ENCODE data around the gene RGL2.

The RGL2 gene

DNA sequence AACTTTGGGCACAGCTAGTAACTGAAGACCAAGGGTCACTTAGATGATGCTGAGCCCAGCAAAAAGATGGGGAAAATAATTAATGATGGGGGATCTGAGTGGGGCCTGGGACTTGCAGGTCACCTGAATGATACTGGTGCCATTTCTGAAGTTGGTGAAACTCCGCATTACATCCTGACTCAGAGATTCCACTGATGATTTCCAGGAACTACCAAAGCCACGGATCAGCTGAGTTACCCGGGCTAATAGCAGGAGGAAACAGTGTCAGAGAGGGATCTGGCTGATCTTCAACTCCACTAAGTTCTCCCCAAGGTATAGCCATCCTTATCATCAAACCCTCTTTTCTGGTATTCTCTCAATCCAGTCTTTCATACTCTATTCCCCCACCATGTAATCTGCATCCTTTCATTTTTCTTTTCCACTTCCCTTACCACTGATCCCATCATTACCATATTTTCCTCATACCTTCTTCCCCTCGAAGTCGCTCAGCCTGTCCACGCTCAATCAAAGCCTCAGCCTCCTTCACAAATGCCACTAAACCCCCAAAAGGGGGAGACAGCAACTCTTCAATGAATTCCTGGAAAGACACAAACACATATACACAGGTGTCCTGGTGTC, 47.2 kb downstream of the RGL2 start:
- Histone ChIP-seq H3K9me3 (ENCODE audit: control insufficient read depth, insufficient read depth, low read length) (no peaks in the 10 kb centered on the region), H3K4me1 (ENCODE audit: control insufficient read depth, low read length) (peaks cover 23% of the 10 kb centered on the region), H4K20me1 (ENCODE audit: control insufficient read depth, insufficient read depth, low read depth, low read length) (no peaks in the 10 kb centered on the region), H3K4me3 (ENCODE audit: low read length) (no peak overlapping the region), H3K36me3 (ENCODE audit: control insufficient read depth, low read length) (peaks cover 14% of the 10 kb centered on the region), H3K9me2 (replicated peaks; ENCODE audit: control insufficient read depth, low read length) (no peaks in the 10 kb centered on the region), H3F3A (ENCODE audit: control insufficient read depth, insufficient read depth) (peaks cover 8% of the 10 kb centered on the region), H3K79me2 (ENCODE audit: control insufficient read depth, low read length) (peaks cover 8% of the 10 kb centered on the region), H3K27ac (ENCODE audit: low read depth, low read length) (no peak overlapping the region), H3K27me3 (ENCODE audit: control insufficient read depth, low read length) (no peaks in the 10 kb centered on the region), H3K4me2 (ENCODE audit: low read length) (no peak overlapping the region)
- TF ChIP-seq, protein P1, sequence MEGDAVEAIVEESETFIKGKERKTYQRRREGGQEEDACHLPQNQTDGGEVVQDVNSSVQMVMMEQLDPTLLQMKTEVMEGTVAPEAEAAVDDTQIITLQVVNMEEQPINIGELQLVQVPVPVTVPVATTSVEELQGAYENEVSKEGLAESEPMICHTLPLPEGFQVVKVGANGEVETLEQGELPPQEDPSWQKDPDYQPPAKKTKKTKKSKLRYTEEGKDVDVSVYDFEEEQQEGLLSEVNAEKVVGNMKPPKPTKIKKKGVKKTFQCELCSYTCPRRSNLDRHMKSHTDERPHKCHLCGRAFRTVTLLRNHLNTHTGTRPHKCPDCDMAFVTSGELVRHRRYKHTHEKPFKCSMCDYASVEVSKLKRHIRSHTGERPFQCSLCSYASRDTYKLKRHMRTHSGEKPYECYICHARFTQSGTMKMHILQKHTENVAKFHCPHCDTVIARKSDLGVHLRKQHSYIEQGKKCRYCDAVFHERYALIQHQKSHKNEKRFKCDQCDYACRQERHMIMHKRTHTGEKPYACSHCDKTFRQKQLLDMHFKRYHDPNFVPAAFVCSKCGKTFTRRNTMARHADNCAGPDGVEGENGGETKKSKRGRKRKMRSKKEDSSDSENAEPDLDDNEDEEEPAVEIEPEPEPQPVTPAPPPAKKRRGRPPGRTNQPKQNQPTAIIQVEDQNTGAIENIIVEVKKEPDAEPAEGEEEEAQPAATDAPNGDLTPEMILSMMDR (IDR thresholded peaks at IDR 0.05; ENCODE audit: low read depth, low read length, poor library complexity, severe bottlenecking) = no peak
- no peak for TF ChIP-seq EZH2phosphoT487 (IDR thresholded peaks at IDR 0.05; ENCODE audit: borderline replicate concordance, low read length)

DNA sequence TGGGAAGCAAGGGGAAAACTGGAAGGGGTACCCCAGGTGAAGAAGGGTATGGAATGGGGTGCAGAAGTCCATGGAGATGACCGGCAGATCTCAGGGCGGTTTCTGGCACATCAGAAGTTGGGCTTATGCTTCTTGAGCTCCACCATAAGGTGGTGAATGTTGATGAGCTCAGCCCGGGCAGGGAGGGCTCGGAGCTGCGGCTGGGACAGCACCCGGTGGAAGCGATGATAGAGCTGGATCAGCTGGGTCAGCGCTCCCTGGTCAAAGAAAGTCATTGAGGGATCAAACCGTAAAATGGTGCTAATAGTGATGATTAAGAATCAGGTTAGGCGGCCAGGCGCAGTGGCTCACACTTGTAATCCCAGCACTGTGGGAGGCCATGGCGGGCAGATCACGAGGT, 48.0 kb downstream of the RGL2 start:
- no peaks in the 10 kb centered on the region for H3K9me3 ChIP-seq (ENCODE audit: control insufficient read depth, insufficient read depth, low read length)
- TF ChIP-seq EZH2phosphoT487 (IDR thresholded peaks at IDR 0.05; ENCODE audit: borderline replicate concordance, low read length) = no peak
- TF ChIP-seq, protein P1 (IDR thresholded peaks at IDR 0.05; ENCODE audit: low read depth, low read length, poor library complexity, severe bottlenecking) = no peak
- H4K20me1 ChIP-seq (ENCODE audit: control insufficient read depth, insufficient read depth, low read depth, low read length) = no peaks in the 10 kb centered on the region
- peak overlapping the region; percentile 92; the same call in 1 of the 2 replicates for H3K4me2 ChIP-seq (ENCODE audit: low read length)
- H3K27me3 ChIP-seq (ENCODE audit: control insufficient read depth, low read length) = no peaks in the 10 kb centered on the region
- H3K4me3 ChIP-seq (ENCODE audit: low read length) = peak overlapping the region; percentile 73; the same call in 1 of the 2 replicates
- H3K36me3 ChIP-seq (ENCODE audit: control insufficient read depth, low read length) = peaks cover 14% of the 10 kb centered on the region
- peaks cover 23% of the 10 kb centered on the region for H3K4me1 ChIP-seq (ENCODE audit: control insufficient read depth, low read length)
- peaks cover 8% of the 10 kb centered on the region for H3K79me2 ChIP-seq (ENCODE audit: control insufficient read depth, low read length)
- no peak overlapping the region for H3K27ac ChIP-seq (ENCODE audit: low read depth, low read length)
- peaks cover 8% of the 10 kb centered on the region for H3F3A ChIP-seq (ENCODE audit: control insufficient read depth, insufficient read depth)
- no peaks in the 10 kb centered on the region for H3K9me2 ChIP-seq (replicated peaks; ENCODE audit: control insufficient read depth, low read length)

DNA sequence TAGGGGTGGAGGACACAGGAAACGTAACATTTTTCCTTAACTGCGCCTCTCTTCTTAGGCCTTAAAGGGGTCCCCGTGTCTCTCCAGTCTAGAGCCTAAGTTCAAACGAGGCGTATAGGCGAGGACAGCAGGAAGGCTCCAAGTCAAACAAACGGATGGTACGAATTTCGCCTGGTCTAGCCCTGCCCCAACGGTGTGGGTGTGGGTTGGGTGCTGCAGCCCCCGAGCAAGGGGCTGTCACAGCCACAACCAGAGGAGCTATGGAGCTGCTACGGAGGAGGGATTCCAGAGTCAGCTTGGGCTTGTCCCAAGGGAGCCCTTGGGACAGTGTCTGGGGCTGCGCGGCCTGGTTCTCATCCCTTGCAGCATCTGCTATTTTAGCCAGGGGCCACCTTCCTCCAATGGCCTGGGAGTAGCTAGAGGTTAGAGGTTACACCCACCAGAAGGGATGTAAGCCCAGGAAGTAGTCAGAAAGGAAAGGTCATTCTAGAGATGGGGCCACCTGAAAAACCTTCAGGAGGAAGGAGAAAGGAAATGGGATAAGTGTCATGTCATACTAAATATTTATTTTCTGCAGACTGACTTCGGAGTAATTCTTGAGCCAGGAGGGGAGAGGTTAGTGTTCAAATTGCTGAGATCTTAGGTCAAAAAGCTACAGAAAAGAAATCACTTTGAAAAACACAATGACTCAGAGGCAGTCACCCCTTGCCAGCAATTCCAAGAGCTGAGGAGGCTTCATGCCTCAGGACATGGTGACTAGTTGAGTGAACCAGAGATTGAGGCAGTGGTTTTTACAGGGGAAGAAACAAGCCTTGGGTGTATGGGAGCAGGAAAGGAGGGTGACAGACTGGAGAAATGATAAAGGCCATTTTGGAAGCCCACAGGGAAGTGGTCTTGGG, 48.8 kb downstream of the RGL2 start:
- no peaks in the 10 kb centered on the region for H3K27me3 ChIP-seq (ENCODE audit: control insufficient read depth, low read length)
- H3K79me2 ChIP-seq (ENCODE audit: control insufficient read depth, low read length) = peaks cover 8% of the 10 kb centered on the region

More for the DNA sequence above, 48.8 kb downstream of the RGL2 start:
- Histone ChIP-seq H3K9me3 (ENCODE audit: control insufficient read depth, insufficient read depth, low read length) (no peaks in the 10 kb centered on the region), H3K27ac (ENCODE audit: low read depth, low read length) (peak overlapping the region; percentile 61), H4K20me1 (ENCODE audit: control insufficient read depth, insufficient read depth, low read depth, low read length) (no peaks in the 10 kb centered on the region), H3K4me2 (ENCODE audit: low read length) (peak overlapping the region; percentile 92), H3K4me3 (ENCODE audit: low read length) (peak overlapping the region; percentile 73), H3F3A (ENCODE audit: control insufficient read depth, insufficient read depth) (peaks cover 8% of the 10 kb centered on the region), H3K36me3 (ENCODE audit: control insufficient read depth, low read length) (peaks cover 14% of the 10 kb centered on the region), H3K9me2 (replicated peaks; ENCODE audit: control insufficient read depth, low read length) (no peaks in the 10 kb centered on the region), H3K4me1 (ENCODE audit: control insufficient read depth, low read length) (peaks cover 23% of the 10 kb centered on the region)
- no peak for TF ChIP-seq EZH2phosphoT487 (IDR thresholded peaks at IDR 0.05; ENCODE audit: borderline replicate concordance, low read length)
- TF ChIP-seq, protein P1 (IDR thresholded peaks at IDR 0.05; ENCODE audit: low read depth, low read length, poor library complexity, severe bottlenecking) = no peak

Data from DOHH2 (cell line).